GM19324 (cell line): ENCODE data around the gene CCDC150.
A peak's percentile ranks its signal among the peaks of the same experiment; 100 is the strongest.
"Not testable (repeated sequence)": the region's sequence is repeated elsewhere in the genome, so short reads cannot be mapped to it uniquely, and the experiment has no call there.

Experiments
- ATAC-seq: cut with Tn5 transposase; IDR thresholded peaks from one replicate; pipeline ENCODE4 v1.9.1; 2021; ENCODE audit warnings: mild to moderate bottlenecking, moderate library complexity; ENCODE audit not compliant: unreplicated experiment, low FRiP score

CCDC150 gene

DNA sequence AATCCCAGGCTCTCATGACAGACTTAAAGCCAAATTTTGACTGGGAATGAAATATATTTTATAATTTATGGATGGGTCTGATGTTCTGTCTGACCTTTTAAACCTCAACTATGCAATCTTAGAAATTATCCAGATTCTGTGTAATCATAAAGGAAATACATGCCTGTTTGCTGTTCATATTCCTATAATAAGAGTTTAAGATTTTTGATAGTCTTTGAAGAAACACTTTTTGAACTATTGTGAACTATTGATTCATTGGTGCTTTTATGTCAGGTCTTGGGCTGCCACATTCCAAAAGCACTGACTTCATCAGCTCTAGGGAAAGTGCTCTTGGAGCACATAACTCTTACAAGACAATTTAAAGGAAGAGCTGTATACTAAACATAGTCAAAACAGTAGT lies 64.2 kb downstream of the CCDC150 start:
- ATAC-seq: no peak

DNA sequence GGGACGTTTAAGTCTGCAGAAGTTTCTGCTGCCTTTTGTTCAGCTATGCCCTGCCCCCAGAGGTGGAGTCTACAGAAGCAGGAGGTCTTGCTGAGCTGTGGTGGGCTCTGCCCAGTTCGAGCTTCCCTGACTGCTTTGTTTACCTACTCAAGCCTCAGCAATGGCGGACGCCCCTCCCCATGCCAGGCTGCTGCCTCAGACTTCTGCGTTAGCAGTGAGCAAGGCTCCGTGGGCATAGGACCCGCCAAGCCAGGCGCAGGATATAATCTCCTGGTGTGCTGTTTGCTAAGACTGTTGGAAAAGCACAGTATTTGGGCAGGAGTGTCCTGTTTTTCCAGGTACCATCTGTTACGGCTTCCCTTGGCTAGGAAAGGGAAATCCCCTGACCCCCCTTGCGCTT lies 70.5 kb downstream of the CCDC150 start:
- ATAC-seq: not testable (repeated sequence)

DNA sequence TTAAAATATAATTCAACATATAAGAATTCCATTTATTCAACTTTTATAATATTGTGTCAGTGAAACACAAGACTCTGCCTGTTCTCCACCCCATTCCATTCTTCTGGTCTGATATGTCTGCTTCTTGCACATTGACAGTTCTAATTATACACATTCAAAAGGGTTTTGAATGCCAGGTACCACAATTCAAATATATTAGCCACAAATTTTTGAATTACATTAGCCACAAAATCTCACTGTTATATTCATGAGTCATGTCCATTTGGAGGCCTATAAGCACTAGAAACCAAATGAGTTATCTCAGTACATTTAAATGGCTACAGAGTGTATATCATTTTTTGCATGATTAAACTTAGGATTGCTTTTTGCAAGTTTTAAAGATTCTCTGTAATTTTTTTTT lies 72.1 kb downstream of the CCDC150 start:
- ATAC-seq: no peak

DNA sequence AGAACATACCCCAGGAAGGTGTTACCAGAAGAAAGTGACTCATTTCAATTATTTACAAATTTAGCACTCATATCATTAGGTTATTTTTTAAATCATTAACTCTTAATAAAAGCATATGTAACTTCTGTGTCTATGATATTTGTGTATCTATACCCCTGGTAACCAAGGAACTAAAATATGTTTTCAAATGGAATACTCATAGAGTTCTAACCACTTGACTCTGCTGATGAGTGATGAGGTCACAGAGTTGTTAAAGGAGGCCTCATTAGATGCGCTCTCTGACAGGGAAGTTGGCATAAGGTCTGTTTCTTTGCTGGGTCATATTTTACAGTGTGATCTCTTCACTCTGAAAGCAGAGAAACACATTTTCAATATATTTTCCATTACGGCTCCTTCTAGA lies 73.4 kb downstream of the CCDC150 start:
- ATAC-seq: no peak

DNA sequence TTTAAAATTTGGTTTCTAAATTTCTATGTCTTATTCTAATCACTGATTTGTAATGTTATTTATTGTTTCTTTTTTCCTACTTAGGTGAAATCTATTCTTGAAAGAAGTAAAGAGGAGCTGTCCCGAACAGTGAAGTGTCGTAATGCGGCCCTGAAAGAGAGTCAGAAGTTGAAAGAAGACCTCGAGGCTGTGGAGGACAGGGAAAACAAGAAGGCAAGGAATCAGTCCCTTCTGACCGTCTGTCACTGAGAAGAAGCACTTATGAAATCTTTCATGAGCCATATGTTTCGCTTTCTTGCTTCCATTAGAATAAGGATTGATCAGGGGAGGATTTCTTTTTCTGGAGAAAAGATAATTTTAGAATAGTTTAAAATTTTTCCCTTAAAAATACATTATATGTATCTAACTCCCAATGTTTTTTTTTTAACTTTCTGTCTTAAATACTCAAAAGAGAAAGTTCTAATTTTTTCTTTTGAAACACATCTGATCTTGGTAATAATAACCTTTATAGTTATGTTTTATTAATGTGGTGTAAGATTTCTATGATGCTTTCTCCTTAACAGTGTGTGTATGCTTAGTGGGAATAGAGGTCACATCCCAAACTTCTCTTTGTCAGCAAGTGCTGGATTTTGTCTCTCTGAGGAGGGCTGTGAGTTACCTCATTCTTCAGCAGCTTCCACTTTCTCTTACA lies 79.0 kb downstream of the CCDC150 start:
- ATAC-seq: no peak

DNA sequence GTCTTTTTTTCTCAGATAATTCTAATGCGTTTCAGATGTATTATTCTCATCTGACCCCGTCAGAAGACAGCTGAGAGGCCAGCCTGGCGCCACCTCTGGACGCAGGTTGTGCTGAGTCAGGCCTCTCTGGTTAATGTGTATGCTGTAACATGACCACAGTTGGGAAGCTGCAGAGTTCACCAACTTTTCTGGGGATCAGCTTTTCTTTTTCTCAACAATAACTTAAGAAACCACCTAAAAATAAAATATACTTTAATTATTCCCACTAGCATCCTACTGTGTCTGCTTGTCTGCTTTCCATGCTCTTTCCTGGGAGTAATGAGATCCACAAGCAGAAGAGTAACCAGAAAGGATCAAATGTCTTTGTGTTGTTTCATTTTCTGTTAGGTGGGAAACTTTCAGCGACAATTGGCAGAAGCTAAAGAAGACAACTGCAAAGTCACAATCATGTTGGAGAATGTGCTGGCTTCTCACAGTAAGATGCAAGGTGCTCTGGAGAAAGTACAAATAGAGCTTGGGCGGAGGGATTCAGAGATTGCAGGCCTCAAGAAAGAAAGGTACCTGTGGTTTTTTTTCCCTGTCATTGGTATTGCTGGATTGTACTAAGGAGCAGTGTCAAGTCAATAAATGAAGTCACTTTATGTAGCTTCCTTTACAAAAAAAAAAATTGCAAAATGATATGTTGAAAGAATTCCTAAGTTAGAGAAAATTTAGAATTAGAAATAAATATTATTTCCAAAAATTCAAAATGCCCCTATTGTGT lies 79.8 kb downstream of the CCDC150 start:
- no peak for ATAC-seq

DNA sequence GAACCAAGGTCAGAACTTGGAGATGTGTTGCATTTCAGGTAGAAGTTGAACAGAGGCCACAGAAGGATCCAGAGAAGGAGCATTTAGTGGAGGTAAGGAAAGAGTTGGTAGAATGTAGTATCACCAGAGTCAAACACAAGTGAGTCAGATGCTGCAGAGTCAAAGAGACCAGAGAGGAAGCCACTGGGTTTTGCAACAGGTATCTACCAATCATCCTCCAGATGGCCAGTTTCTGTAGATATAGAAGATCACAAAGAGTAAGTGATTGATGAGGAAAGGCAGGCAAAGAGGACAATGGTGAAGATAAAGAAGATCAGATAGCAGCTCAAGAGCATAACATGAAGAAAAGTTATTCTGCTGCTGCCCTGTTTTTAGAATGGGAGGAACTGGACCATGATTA lies 84.1 kb downstream of the CCDC150 start:
- no peak for ATAC-seq

DNA sequence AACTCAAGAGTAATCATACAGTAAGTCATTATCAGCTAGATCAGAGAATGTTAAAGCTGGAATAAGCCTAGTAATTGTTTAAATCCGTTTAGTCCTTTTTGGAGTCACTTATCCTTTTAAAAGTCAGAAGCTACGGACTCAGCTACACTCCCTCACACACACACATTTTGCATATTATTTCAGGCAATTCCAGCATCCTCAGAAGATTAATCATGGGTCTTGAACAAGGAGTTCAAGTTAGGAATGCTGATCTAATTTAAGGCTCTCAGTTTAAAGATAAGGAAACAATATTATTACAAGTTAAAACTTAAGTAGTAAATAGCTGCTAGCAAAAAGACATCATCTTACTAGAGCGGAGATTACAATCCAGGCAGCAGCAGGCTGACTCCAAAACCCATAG lies 85.7 kb downstream of the CCDC150 start:
- no peak for ATAC-seq

DNA sequence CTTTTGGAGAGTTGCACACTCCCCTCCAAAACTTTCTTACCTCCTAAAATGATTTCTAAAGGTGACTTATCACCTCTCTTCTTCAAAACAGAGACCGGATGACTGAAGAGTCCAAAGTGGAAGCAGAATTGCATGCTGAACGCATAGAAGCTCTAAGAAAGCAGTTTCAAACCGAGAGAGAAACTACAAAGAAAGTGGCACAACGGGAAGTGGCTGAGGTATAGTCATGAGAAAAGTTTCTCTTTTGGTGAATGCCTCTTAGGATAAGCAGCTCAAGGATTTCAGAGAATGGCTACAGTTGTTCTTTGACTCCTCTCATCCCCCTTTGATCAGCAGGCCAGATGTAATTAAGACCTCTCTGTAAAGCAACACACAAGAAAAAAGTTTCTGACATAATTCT lies 86.4 kb downstream of the CCDC150 start:
- ATAC-seq: no peak

DNA sequence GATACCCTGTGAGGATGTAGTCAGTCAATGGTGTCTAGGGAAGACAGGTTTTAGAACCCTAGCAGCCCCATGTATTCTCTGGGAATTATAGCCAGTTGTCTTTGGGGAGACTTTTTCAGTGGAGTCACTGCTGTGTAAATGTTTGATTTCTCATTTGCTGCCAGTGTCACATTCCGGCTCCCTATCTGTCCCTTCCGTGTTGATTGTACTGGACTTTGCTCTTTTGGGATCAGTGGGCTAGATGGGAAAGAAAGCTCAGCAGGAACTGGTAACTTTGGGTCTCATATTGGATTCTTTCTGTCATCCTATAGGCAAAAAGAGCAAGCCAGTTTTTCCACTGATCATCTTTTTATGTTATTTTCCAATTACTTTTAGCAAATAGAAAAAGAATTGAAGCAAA lies 89.9 kb downstream of the CCDC150 start:
- ATAC-seq: no peak

DNA sequence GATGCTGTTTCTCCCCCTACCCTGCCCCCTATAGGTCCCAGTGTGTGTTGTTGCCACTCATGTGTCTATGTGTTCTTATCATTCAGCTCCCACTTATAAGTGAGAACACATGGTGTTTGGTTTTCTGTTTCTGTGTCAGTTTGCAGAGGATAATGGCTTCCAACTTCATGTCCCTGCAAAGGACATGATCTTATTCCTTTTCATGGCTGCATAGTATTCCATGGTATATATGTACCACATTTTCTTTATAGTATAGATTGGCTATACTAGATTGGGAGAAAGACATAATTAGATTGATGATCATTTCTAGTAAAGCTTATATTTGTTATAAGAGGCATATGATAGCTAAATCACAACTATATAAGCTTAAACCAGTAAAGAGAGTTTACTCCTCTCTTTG lies 97.1 kb downstream of the CCDC150 start:
- ATAC-seq: not testable (repeated sequence)

DNA sequence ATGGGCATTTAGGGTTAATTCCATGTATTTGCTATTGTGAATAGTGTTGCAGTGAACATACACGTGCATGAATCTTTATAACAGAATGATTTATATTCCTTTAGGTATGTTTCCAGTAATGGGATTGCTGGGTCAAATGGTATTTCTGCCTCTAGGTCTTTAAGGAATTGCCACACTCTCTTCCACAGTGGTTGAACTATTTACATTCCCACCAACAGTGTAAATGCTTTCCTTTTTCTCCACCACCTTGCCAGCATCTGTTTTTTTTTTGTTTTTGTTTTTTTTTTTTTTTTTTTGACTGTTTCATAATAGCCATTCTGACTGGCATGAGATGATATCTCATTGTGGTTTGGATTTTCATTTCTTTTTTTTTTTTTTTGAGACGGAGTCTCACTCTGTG lies 97.5 kb downstream of the CCDC150 start:
- no peak for ATAC-seq

DNA sequence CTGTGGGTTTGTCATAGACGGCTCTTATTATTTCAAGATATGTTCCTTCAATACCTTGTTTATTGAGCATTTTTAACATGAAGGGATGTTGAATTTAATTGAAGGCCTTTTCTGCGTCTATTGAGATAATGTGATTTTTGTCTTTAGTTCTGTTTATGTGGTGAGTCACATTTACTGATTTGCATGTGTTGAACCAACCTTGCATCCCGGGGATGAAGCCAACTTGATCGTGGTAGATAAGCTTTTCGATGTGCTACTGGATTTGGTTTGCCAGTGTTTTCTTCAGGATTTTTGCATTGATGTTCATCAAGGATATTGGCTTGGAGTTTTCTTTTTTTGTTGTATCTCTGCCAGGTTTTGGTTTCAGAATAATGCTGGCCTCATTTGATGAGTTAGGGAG lies 99.5 kb downstream of the CCDC150 start:
- no peak for ATAC-seq

DNA sequence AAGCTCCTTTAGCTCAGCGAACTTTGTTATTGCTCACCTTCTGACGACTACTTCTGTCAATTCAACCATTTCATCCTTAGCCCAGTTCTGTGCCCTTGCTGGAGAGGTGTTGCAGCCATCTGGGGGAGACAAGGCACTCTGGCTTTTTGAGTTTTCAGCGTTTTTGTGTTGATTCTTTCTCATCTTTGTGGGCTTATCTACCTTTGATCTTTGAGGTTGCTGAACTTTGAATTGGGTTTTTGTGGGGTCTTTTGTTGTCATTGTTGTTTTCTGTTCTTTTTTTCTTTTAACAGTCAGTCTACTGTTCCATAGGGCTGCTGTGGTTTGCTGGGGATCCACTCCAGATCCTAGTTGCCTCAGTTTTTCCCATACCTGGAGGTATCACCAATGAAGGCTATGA lies 102.7 kb downstream of the CCDC150 start:
- no peak for ATAC-seq

DNA sequence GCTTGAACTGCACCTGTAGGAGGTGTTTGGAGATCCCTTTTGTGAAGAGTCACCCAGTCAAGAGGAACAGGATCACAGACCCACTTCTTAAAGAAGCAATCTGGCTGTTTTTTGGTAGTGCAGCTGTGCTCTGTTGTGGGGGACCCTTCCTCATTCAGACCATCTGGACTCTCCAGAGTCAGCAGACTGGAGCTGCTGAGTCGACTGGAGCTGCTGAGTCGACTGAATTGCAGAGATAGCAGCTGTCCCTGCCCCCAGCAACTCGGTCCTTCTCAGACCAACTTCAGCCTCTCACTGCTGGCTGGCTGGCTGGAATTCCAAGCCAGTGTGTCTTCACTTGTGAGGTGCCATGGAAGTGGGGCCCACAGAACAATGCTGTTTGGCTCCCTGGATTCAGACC lies 103.2 kb downstream of the CCDC150 start:
- no peak for ATAC-seq

DNA sequence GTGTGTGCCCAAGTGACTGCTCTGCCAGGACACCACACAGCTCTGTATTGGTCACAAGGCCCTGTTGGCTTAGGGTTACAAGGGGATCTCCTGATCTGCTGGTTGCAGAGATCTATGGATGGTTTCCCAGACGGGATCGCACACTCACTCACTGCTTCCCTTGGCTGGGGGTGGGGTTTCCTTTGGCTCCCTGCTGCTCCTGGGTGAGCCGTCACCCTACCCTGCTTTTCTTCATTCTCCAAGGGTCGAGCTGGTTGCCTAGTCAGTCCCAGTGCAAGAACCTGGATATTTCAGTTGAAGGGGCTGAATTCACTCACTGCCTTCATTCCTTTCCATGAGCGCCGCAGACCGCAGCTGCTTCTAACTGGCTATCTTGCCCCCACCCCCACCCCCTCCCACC lies 103.7 kb downstream of the CCDC150 start:
- no peak for ATAC-seq

DNA sequence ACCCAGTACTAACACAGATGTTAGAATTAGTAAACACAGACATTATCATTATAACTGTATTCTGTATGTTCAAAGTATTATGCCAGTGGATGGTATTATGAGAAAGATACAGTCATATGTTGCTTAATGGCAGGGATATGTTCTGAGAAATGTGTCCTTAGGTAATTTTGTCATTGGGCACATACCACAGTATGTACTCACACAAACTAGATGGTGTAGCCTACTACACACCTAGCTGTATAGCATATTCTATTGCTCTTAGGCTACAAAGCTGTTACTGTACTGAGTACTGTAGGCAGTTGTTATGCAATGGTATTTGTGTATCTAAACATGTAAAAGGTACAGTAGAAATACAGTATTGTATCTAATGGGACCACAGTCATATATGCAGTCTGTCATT lies 106.2 kb downstream of the CCDC150 start:
- no peak for ATAC-seq

DNA sequence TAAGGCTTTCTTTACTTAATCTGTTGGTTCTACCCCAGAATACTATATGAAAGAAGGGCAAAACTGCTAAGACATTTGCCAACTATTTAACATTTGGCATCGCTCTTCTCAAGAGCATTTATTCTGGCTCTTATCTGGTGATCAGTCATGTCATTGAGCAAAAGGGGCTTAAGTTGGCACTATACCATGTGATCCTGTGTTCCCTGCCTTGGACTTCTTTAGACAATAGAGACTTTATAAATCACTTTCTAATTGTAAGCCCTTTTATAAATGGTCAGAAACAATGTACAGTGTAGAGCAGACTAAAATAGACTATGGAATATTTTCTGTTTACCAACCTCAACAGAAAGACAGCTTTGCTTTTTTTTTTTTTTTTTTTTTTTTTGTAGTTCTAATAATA lies 107.9 kb downstream of the CCDC150 start:
- no peak for ATAC-seq

DNA sequence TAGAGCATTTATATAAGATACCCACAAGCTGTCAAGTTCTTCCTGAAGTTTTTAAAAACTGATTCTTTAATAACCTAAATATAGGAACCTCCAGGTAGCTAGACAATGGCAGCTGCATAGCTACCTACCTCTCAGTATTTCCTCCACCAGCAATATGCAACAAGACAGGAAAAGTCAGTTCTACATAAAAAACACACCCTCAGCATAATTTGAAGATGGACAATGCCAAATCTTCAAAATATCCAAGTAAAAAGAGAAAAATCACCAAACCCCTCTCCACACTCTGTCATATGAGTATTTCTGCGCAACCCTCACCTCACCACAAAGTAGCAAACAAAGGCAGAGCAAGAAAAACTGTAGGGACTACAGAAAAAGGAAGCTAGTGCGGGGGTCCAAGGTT lies 108.6 kb downstream of the CCDC150 start:
- ATAC-seq: no peak

DNA sequence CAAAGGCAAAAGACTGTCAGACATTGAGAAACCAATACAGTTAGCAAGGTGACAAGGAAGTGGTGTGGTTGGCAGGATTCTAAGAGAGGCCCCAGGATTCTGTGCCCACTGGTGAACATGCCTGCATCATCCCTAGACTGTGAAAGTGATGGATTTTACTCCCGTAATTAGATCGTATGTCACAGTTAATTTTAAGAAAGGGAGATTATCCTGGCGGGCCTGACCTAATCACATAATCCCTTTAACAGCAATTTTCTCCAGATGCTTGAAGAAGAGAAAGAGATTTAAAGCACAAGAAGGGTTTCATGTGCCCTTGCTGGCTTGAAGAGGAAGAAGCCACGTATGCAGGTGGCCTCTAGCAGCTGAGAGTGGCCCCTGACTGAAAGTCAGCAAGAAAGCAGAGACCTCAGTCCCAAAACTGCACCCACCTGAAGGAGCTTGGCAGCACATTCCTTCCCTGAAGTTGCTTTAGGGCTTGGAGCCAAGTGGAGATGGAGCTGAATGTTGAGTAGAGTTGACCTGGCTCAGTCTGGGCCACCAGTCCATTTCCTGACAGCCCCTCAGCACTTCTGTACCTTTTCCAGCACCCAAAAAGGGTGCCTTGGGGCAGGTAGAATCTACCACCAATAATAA lies 110.9 kb downstream of the CCDC150 start:
- ATAC-seq: peak; percentile 14

DNA sequence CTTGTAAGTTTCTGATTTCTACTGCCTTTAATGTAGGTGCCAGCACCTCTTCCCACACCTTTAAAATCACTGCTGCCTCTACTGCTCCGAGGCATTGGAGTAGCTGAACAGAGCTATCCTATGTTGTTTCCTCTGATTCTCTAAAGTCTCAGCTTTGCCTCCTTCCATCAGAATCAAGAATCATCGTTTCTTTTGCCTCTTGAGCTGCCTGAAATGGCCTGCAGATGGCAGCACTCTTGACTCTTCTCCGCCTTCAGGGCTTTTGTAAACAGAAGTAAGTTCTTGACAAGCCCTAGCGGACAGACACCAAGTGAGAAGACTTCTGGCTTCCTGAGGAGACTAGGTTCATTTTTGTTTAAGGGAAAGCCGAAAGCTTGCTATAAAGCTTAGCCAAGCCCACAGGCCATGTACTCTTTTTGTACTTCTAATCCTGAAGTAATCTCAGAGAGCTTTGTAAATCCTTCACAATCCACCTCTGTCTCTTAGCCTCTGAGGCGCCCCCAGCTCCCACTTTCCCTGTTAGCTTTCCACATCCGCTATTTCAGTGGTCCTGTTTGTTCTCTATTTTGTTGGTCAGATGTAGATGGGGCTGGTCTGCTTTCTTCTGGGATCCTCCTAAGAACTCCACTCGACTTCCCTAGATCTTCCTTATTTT lies 111.6 kb downstream of the CCDC150 start:
- peak; percentile 95 for ATAC-seq
